GM21825 (cell line): ENCODE measurements around the gene SLC26A6.

ENCODE experiments used
- ATAC-seq: cut with Tn5 transposase; IDR thresholded peaks from one replicate; pipeline ENCODE4 v1.9.1; 2021; ENCODE audit warnings: mild to moderate bottlenecking, moderate library complexity; ENCODE audit not compliant: unreplicated experiment

The SLC26A6 gene, protein sequence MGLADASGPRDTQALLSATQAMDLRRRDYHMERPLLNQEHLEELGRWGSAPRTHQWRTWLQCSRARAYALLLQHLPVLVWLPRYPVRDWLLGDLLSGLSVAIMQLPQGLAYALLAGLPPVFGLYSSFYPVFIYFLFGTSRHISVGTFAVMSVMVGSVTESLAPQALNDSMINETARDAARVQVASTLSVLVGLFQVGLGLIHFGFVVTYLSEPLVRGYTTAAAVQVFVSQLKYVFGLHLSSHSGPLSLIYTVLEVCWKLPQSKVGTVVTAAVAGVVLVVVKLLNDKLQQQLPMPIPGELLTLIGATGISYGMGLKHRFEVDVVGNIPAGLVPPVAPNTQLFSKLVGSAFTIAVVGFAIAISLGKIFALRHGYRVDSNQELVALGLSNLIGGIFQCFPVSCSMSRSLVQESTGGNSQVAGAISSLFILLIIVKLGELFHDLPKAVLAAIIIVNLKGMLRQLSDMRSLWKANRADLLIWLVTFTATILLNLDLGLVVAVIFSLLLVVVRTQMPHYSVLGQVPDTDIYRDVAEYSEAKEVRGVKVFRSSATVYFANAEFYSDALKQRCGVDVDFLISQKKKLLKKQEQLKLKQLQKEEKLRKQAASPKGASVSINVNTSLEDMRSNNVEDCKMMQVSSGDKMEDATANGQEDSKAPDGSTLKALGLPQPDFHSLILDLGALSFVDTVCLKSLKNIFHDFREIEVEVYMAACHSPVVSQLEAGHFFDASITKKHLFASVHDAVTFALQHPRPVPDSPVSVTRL

GRCh38 chr3:48635222-48636021, at the start of gene SLC26A6:
TSS of gene SLC26A6 (minus strand) at chr3:48635461. CDS start at chr3:48635393, 68 bp downstream.
- peak; percentile 85 for ATAC-seq

DNA sequence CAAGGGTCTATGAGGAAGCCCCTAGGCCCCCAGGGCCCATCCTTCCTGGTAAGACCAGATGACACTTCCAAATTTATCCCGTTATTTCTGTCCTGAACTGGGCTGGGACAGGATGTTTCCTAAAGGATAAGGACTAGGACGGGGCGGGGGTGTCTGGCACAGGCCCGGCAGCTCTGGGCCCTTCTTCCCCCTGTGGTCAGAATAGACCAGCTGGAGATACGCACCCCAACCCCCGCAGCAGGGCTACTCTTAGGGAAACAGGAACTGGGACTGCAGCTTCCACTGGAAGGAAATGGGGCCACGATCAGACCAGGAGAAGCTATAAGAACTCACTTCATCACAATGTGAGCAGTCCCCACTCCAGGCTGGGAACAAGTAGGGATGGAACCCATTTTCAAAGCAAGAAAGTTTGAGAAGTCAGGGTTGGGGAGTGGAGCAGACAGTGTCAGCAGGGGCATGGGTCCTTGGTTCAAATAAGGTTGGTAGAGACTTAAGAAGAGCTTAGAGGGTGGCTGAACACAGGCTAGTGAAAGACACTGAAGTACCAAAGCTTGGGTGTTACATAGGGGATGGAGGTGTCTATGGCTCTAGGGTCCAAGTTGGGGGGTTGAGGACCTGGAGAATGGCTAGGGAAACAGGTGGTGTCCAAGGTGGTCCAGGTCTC, 49.4 kb upstream of the SLC26A6 start:
- no peak for ATAC-seq

DNA sequence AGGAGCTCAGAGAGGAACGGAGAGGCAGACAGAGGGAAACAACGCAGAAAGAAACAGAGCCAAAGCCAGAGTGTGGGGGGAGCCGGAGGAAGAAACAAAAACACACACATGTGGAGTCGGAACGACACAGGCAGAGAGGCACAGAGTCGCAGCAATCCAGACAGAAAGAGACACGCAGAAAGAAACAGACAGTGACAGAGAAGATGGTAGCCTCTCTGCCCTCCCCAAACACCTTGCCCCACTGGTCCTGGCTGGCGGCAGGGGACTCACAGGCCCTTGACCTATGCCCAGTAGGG, 48.7 kb upstream of the SLC26A6 start:
- ATAC-seq: no peak

DNA sequence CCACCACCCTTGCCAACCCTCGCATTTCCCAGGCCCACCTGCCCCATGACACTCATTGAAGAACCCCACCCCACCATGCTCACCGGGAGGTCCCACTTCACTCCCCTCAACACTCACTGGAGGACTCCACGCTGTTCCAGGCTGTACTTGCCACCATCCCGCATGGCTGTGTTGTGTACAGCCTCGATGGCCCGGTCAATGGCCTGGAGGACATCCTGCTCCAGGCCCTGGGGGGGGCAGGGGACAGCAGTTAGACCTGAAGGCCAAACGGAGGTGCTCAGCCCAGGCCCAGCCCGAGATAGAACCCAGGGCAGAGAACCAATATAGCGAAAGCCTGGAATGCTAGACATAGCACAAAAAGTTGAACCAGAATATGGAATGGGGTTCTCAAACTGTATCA, 47.5 kb upstream of the SLC26A6 start:
- ATAC-seq: no peak

DNA sequence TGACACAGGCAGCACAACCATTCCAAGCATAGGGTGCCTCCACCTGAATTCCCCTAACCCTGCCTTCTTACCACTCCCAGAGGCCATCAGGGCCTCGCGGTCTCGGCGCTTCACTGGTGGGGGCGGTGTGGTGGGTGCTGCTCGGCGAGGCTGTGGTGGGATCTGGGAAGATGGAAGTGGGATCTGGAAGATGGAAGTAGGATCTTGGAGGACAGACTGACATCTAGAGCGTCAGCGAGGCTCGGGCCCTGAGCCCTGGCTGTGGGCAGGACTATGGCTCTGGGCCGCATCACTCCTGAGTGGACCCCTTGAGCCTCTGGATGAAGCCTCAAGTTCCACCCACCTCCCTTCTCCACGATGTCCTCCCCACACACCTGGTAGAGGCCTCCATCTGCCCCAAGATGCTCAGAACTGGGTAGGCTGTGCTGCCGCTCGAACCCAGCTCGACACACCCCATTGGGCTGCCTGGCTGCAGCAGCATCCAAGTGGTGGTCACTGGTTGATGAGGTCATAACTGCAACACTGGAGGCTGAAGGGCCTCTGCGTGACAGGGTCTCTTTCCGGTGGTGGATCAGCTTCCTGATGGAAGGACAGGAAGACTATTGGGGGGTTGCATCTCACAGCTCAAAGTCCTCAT, 46.8 kb upstream of the SLC26A6 start:
- ATAC-seq: no peak

GRCh38 chr3:48681541-48681880, 46.2 kb upstream of the SLC26A6 start:
- ATAC-seq: no peak

- ATAC-seq: no peak
Observed at GRCh38 chr3:48680811-48681540, 45.7 kb upstream of the SLC26A6 start.

GRCh38 chr3:48679411-48680391, 44.4 kb upstream of the SLC26A6 start:
- ATAC-seq: no peak

- no peak for ATAC-seq
Observed at GRCh38 chr3:48678566-48679380, 43.5 kb upstream of the SLC26A6 start.

- ATAC-seq: no peak
Observed at GRCh38 chr3:48678056-48678455, 42.8 kb upstream of the SLC26A6 start.

DNA sequence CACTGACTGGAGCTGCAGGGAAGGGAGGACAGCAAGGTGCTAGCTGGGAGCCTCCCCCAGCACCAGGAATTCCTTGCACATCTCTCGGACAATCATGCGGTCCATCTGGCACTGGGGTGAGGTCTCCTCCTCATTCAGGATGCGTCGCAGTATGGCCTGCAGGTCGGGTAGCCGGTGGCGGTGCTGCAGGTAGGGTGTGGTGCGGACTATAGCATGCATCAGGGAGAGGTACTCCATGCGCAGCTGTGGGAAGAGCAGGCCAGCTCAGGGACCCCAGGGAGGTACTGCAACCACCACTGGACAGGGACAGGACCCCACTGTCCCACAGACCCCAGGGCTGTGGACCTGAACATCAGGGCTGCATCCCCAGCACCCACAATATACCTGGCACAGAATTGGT, 39.2 kb upstream of the SLC26A6 start:
- ATAC-seq: no peak

DNA sequence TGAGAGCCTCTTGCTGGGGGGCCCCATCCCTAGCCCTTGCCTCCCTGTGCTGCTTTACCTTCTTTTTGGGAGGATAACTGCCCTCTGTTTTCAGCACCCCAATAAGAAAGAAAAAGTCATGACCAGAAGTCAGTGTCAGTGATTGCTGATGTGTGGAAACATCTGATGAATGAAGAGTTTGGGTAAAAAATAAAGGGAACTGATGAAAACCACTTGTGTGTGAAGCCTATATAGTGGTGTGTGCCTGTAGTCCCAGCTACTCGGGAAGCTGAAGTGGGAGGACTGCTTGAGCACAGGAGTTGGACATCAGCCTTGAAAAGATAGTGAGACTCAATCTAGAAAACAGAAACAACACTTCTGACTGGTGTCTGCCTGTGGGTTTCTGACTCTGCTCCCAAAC, 37.3 kb upstream of the SLC26A6 start:
- ATAC-seq: no peak

GRCh38 chr3:48664929-48665328, 29.7 kb upstream of the SLC26A6 start:
- no peak for ATAC-seq

DNA sequence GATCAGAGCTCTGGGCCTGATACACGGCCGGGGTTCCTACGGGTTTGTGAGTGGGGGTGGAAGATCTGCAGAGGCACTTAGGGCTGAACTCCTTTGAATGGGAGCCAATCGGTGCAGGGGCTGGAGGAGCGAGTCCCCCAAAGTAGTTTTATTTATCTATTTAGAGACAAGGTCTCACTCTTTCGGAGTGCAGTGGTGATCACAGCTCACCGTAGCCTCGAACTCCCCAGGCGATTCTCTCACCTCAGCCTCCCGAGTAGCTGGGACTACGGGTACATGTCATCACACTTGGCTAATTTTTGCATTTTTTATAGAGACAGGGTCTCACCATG, 29.0 kb upstream of the SLC26A6 start:
- ATAC-seq: no peak

GRCh38 chr3:48663489-48664312, 28.4 kb upstream of the SLC26A6 start:
- ATAC-seq: peak; percentile 86

GRCh38 chr3:48662753-48663488, 27.7 kb upstream of the SLC26A6 start, which contains the start of gene CELSR3:
TSS of gene CELSR3 (minus strand) at chr3:48662886. CDS start at chr3:48662634, 252 bp downstream.
- ATAC-seq: no peak
